Brain microvascular endothelial cell (primary cell): Measurements from ENCODE around the gene UBR2.

Experiments used
- DNase-seq: peaks from one replicate; pipeline ENCODE4 v3.0.0-alpha.2; 2020
- H3K27ac ChIP-seq: fragments of 250-450 bp; sonication (Bioruptor Pico); 2 replicates; pipeline ENCODE4 v1.5.1; 2020; ENCODE audit warnings: mild to moderate bottlenecking, moderate library complexity
- H3K27me3 ChIP-seq: fragments of 250-450 bp; sonication (Bioruptor Pico); replicated peaks from 2 replicates; pipeline ENCODE4 v1.5.1; 2020; ENCODE audit warnings: mild to moderate bottlenecking
- H3K36me3 ChIP-seq: fragments of 250-450 bp; sonication (Bioruptor Pico); replicated peaks from 2 replicates; pipeline ENCODE4 v1.5.1; 2020; ENCODE audit warnings: mild to moderate bottlenecking
- H3K4me3 ChIP-seq: 2 replicates; pipeline ENCODE4 v1.5.1; 2011; ENCODE audit warnings: low read depth, mild to moderate bottlenecking, control low read depth, low read length, moderate library complexity
- in situ Hi-C: cut with HindIII; loops from 2 replicates; pipeline ENCODE4 v1.10.0; 2017; ENCODE audit warnings: low sequenced_read_pairs, low pct_ligation_motif_present
- TF ChIP-seq, protein P1 (sequence below): IDR thresholded peaks from 2 replicates; pipeline ENCODE4 v1.5.1; 2011; ENCODE audit warnings: low read depth, mild to moderate bottlenecking, moderate library complexity, low read length, control low read depth, inconsistent platforms; ENCODE audit errors: missing control alignments

UBR2 gene

DNA sequence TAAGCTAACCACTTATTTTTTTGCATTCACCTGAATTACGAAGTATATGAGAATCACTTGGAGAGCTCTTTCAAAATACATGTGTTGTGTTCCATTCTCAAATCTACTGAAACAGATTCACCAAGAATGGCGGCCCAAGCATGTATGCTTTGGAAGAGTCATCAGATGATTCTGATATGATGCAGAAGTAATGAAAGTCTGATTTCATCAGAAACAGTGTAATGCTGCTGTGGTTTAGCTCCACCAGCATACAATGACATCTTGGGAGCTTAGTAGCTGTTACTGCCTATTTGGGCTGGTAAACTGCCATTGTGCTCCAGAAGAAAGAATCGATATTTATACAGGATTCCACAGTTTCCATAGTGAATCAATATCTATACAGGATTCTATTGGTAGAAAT, 52.9 kb downstream of the UBR2 start:
- in situ Hi-C loops, result no loop called here
- peaks cover 27% of the 10 kb centered on the region for H3K36me3 ChIP-seq
- TF ChIP-seq, protein P1, sequence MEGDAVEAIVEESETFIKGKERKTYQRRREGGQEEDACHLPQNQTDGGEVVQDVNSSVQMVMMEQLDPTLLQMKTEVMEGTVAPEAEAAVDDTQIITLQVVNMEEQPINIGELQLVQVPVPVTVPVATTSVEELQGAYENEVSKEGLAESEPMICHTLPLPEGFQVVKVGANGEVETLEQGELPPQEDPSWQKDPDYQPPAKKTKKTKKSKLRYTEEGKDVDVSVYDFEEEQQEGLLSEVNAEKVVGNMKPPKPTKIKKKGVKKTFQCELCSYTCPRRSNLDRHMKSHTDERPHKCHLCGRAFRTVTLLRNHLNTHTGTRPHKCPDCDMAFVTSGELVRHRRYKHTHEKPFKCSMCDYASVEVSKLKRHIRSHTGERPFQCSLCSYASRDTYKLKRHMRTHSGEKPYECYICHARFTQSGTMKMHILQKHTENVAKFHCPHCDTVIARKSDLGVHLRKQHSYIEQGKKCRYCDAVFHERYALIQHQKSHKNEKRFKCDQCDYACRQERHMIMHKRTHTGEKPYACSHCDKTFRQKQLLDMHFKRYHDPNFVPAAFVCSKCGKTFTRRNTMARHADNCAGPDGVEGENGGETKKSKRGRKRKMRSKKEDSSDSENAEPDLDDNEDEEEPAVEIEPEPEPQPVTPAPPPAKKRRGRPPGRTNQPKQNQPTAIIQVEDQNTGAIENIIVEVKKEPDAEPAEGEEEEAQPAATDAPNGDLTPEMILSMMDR, result no peak
- H3K27me3 ChIP-seq, result no peaks in the 10 kb centered on the region
- H3K4me3 ChIP-seq, result no peak overlapping the region
- no peak for DNase-seq
- no peak overlapping the region for H3K27ac ChIP-seq

DNA sequence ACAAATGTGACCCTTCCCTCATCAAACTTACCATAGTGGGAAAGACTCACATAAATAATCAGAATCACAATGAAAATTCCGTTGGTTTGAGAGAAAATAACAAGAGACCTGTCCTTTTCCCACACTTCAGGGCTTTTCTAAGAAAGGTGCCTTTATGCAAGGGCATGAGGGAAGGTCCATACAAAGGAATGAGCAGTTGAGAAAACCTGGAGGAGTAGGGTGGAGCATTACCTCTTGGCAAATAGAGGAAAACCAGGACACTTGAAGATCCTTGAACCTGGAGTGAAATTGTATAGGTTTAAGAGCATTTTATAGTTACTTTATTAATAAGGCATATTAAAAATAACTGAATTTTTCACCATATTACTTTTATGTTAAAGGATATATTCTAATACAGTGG, 54.3 kb downstream of the UBR2 start:
- in situ Hi-C loops, result no loop called here
- Histone ChIP-seq H3K36me3 (peaks cover 27% of the 10 kb centered on the region), H3K4me3 (no peak overlapping the region), H3K27me3 (no peaks in the 10 kb centered on the region), H3K27ac (no peak overlapping the region)
- no peak for DNase-seq
- TF ChIP-seq, protein P1, result no peak

DNA sequence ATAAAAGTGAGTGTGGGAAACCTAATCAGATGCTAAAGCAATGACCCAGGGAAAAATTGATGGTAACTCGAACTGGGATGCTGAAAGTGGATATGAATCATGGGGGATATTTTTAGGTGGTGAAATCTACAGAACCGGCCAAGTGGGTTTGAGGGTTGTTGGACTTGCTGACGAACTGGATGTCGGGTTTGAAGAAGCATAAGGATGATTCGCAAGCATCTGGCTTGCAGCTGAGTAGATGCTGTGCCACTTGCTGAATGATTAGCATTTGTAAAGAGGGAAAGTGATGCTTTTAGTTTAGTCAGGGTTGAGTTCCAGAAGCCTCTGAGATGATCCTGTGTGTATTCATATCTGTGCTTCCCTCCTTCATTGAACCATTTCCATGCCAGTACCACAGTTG, 54.9 kb downstream of the UBR2 start:
- H3K27ac ChIP-seq, result no peak overlapping the region
- peaks cover 27% of the 10 kb centered on the region for H3K36me3 ChIP-seq
- TF ChIP-seq, protein P1, result no peak
- no peaks in the 10 kb centered on the region for H3K27me3 ChIP-seq
- no peak for DNase-seq
- H3K4me3 ChIP-seq, result no peak overlapping the region
- in situ Hi-C loops, result no loop called here

DNA sequence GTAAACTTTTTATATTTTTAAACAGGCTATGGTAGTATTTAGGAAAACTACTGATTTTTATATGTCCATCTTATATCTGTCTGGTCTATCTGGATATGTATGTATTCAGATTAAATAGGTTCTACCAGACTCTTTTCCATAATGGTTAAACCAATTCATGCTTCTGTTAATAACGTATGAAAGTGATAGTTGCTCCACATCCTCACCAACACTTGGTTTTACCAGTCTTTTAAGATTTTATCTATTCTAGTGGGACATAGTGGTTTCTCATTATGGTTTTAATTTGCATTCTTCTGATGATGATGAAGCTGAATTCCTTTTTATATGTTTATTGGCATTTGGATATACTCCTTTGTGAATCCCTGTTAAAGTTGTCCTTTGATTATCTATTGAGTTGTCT, 56.1 kb downstream of the UBR2 start:
- DNase-seq, result no peak
- no peak overlapping the region for H3K4me3 ChIP-seq
- TF ChIP-seq, protein P1, result no peak
- in situ Hi-C loops, result no loop called here
- no peak overlapping the region for H3K27ac ChIP-seq
- peaks cover 27% of the 10 kb centered on the region for H3K36me3 ChIP-seq
- no peaks in the 10 kb centered on the region for H3K27me3 ChIP-seq

DNA sequence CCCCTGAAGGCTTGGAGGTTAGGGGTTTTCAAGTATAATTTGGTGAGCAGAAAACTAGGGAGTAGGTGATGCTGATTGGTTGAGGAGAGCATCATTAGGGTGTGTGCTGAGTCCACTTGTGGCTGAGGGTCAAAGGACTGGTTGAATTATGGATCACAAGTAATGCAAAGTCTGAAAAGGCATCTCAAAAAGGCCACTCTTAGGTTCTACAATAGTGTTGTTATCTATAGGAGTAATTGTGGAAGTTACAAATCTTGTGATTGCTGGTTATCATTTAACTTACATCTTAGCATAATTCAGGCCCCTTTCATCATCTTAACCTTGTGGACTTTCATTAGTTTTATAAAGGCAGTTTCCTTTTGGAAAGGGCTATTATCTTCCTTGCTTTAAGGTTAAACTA, 60.8 kb downstream of the UBR2 start:
- Histone ChIP-seq H3K27ac (no peak overlapping the region), H3K4me3 (no peak overlapping the region), H3K27me3 (no peaks in the 10 kb centered on the region), H3K36me3 (peaks cover 2% of the 10 kb centered on the region)
- TF ChIP-seq, protein P1, result no peak
- no peak for DNase-seq
- in situ Hi-C loops, result no loop called here

DNA sequence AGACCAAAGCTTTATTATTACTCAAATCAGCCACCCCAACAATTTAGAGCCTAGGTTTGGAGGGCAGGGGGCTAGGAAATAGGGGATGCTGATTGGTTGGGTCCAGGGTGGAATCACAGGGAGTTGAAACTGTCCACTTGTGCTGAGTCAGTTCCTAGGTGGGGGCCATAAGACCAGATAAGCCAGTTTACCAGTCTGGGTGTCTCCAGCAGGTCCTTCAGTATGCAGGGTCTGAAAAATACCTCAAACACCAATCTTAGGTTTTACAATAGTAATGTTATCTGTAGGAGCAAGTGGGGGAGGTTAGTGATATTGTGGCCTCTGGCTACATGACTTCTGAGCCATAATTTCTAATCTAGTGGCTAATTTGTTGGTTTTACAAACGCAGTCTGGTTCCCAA, 63.2 kb downstream of the UBR2 start:
- H3K27me3 ChIP-seq, result no peaks in the 10 kb centered on the region
- H3K36me3 ChIP-seq, result peaks cover under 1% of the 10 kb centered on the region
- no peak overlapping the region for H3K4me3 ChIP-seq
- in situ Hi-C loops, result no loop called here
- no peak for DNase-seq
- H3K27ac ChIP-seq, result no peak overlapping the region
- TF ChIP-seq, protein P1, result no peak
